GM12872 (cell line): ENCODE data around the gene OAT.

Experiments
- CTCF ChIP-seq: IDR thresholded peaks from 3 replicates; pipeline ENCODE4 v1.5.1; 2011; ENCODE audit warnings: low read depth, mild to moderate bottlenecking, low read length, moderate library complexity; ENCODE audit not compliant: insufficient read depth

Gene OAT

DNA sequence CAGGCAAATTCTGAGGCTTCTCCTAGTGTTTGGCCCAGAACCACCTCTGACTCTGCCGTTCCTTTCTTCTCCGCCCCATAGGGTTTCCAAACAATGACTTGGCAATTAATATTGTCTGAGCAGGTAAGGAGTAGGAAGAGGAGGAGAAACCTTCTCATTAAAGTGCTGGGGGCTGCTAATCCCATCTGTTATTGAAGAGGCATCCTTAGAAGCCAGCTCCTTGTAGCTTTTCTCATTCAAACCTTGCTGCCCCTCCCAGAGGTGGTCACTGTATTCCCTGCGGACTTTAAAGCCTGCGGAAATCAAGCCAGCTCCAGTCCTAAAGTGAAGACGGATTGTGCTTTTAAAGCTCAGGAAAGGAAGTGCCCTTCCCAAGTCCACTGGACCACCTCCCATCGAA is 32.6 kb upstream of the OAT start:
- TF ChIP-seq CTCF = no peak

DNA sequence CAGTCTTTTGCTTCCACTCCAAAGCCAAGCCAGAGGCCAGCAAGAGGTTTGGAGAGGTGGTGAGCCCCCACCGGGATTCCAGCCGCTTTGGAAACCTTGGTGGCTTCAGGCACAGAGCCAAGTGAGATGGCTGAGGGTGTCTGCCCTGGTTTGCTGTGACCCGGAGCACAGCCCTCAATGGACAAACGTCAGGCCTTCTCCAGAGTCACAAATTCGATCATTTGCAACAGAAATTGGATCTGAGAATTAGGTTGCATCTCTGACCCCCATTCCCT is 32.0 kb upstream of the OAT start:
- no peak for TF ChIP-seq CTCF

DNA sequence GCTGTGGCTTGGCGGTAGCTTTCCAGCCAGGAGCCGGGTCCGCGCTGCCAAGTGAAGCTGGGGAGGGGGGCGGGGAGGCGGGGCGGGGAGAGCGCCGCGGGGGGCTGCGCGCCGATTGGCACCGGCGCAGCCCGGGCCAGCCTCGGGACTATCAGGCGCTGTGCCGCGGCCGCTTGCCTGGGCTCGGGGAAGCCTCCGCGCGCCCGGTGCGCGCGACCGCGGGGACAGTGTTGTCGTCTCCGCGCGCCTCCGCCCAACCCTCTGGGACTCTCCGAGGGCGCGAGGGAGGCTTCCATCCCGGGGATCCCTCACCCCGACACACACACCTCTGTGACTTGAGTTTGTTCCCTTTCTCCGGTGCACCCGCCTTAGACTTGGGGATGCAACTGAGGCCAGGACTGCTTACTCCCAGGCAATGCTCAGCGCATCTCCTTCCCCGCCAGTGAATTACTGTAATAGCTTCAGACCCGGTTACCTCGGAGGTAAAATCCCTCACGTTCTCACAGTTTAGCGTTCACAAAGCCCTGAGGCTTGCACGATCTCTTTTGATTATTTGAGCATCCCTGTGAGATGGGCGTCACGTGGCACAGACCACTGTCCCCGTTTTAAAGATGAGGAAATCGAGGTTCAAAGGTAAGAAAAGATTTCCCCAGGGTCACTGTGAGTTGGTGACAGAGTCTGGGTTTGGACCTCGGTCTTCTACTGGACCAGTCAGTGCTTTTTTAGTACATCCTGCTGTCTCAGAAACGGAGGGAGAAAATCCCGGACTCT is 31.5 kb upstream of the OAT start, which contains the start of gene NKX1-2:
Gene NKX1-2, minus strand, starts transcription at position 24 of the 771 bp plus-strand sequence. CDS start 92 bp downstream, outside the sequence.
- no peak for TF ChIP-seq CTCF

- TF ChIP-seq CTCF = no peak
These were observed 30.7 kb upstream of the OAT start for GRCh38 chr10:124449170-124450011.

GRCh38 chr10:124448696-124449169 is 30.0 kb upstream of the OAT start:
- no peak for TF ChIP-seq CTCF

- TF ChIP-seq CTCF = no peak
These were observed 29.2 kb upstream of the OAT start for GRCh38 chr10:124447751-124448466.
